Measurements from ENCODE around the gene PET117. TPM values are rescaled to one million over a fixed set of nuclear protein-coding genes. Genes with fewer than 3 reads are reported as not detected.
"Not testable (repeated sequence)": the region's sequence is repeated elsewhere in the genome, so short reads cannot be mapped to it uniquely, and the experiment has no call there.

Gene PET117, protein sequence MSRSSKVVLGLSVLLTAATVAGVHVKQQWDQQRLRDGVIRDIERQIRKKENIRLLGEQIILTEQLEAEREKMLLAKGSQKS
- total RNA-seq (ENCODE audit: insufficient read depth, low replicate concordance), result 12.3 TPM

DNA sequence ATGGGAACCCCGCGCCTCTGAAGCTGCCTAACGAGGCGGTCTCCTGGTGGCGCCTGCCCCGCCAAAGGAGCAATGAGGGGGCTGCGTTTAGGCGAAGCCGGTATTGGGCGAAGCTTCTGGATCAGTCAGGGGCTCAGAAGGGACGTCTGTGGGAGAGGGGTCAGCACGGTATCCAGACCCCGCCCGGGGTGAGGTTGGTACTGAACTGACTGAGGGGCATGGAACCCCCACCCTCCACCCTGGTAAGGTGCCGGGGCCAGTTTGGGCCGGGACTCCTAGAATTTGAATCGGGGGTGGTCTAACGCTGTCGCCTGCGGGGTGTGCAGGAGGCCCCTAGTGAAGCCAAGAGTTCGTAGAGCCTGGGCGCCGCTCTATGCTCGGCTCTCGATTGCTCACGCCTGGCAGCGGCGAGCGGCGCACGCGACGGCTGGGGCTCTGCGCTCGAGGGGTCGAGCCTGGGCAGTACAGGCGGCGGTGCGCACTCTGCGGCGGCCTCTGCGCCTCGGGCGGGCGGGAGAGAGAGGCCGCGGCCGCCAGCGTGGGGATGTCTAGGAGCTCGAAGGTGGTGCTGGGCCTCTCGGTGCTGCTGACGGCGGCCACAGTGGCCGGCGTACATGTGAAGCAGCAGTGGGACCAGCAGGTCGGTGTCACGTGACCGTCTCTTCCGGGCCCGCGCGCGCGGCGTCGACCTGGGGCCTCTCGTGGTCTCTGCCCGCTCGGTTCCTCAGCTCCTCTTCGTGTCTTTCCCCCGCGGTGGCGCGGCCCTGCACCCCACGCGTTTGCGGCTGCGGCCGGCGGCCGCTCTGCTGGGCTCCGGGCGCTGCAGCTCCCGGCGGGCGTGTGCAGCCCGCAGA is at the start of gene PET117, which contains the start of gene KAT14:
Gene PET117, plus strand, starts transcription at position 452 of the 854 bp plus-strand sequence. Its CDS starts 93 bp downstream, at position 545.
Gene KAT14, plus strand, starts transcription at position 452 of the 854 bp plus-strand sequence. CDS start 4,798 bp downstream, outside the sequence.
- DNase-seq (ENCODE audit: low spot score), result peak; percentile 94

DNA sequence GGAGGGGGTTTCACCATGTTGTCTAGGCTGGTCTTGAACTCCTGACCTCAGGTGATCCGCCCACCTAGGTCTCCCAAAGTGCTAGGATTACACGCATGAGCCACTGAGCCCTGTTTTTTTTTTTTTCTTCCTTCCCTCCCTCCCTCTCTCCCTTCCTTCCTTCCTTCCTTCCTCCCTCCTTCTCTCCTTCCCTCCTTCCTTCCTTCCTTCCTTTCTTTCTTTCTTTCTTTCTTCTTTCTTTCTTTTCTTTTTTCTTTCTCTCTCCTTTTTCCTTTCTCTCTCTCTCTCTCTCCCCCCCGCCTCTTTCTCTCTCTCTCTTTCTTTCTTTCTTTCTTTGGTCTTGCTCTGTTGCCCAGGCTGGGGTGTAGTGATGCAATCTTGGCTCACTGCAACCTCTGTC is 49.4 kb upstream of the PET117 start:
- DNase-seq (ENCODE audit: low spot score), result not testable (repeated sequence)

DNA sequence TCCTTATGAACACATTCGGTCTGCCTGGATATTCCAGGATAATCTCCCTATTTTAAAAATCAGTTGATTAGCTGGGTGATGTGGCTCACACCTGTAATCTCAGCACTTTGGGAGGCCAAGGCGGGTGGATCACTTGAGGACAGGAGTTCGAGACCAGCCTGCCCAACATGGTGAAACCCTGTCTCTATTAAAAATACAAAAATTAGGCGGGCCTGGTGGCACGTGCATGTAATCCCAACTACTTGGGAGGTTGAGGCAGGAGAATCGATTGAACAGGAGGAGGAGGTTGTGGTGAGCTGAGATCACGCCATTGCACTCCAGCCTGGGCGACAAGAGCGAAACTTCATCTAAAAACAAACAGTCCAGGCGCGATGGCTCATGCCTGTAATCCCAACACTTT is 48.8 kb upstream of the PET117 start:
- DNase-seq (ENCODE audit: low spot score), result not testable (repeated sequence)

- no peak for DNase-seq (ENCODE audit: low spot score)
These were observed 47.6 kb upstream of the PET117 start for GRCh38 chr20:18090044-18090443.

DNA sequence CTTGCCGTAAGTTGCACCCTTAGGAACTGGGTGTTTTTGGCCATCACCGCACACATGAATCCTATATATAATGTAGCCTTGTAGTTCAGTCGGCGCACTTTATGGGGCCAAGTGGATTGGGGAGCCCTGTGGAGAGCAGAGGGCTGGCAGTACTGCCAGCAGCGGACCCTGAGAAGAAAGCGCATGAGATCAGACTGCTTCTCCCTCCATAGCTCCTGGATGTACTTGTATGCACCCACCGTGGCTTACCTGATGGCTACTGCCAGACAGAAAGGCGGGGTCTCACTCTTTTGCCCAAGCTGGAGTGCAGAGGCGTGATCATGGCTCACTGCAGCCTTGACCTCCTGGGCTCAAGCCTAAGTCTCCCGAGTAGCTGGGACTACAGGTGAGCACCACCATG is 47.2 kb upstream of the PET117 start:
- no peak for DNase-seq (ENCODE audit: low spot score)

- no peak for DNase-seq (ENCODE audit: low spot score)
These were observed 46.0 kb upstream of the PET117 start for GRCh38 chr20:18091623-18092022.

DNA sequence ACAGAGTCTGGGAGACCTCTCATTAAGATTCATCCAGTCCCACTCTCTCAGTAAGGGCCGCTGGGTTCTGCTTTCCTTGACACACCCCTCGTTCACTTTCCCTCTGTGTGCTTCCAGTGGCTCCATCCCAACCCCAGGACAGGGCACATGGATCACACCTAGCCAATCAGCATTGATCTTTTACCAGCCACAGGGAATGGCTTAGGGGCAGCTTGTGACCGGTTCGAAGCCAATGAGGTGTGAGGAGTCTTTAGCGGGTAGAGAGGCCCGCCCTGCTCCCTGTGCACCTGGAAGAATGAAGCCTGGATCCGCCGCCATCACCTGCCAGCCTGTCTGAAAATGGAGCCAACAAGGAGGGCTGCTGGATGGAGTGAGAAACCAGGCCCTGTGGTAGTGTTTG is 44.8 kb upstream of the PET117 start:
- no peak for DNase-seq (ENCODE audit: low spot score)

- no peak for DNase-seq (ENCODE audit: low spot score)
These were observed 44.3 kb upstream of the PET117 start for GRCh38 chr20:18093388-18093787.

DNA sequence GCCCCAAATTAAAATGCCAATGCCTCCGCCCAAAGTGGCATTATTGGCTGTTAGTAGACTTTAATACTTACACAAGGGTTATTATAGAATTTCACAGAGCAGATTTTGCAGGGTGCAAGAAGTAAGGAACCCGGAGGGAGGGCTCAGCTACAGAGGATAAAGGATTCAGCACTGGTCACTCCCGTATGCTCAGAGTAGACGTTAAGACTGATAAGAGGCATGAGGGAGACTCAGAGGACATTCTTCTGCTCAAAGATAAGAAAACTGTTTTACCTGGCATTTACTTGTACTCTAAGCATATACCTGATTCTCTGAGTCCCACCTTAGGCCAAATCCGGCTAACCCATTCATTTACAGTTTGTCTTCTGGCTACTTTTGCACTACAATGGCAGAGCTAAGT is 43.5 kb upstream of the PET117 start:
- no peak for DNase-seq (ENCODE audit: low spot score)

GRCh38 chr20:18100569-18100968 is 37.1 kb upstream of the PET117 start:
- DNase-seq (ENCODE audit: low spot score), result not testable (repeated sequence)

- no peak for DNase-seq (ENCODE audit: low spot score)
These were observed 36.4 kb upstream of the PET117 start for GRCh38 chr20:18101125-18101810.

DNA sequence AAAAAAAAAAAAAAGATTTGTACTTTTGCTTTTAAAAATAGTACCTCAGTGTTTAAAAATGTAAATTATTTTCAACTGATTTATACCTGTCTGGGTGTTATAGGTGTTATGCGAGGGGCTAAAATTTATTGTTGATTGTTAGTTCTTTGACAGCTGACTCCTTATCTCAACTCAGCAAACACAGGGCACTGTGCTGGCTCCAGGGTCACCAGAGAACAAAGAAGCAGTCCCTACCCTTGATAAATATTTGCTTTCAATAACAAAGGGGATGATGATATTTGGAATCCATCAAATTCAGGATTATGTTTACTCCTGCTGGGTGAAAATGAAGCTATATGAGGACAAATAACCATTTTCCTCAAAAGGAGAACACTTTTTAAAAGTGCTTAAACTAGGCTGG is 34.2 kb upstream of the PET117 start:
- DNase-seq (ENCODE audit: low spot score), result no peak

DNA sequence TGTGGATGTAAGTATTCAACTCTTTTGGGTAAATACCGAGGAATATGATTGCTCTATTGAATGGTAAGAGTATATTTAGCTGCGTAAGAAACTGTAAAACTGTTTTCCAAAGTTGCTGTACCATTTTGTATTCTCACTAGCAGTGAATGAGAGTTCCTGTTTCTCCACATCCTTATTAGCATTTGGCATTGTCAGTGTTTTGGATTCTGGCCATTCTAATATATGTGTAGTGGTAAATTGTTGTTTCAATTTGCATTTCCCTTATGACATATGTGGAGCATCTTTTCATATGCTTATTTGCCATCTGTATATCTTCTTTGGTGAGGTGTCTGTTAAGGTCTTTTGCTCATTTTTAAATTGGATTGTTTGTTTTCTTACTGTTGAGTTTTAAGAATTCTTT is 29.3 kb upstream of the PET117 start:
- no peak for DNase-seq (ENCODE audit: low spot score)

DNA sequence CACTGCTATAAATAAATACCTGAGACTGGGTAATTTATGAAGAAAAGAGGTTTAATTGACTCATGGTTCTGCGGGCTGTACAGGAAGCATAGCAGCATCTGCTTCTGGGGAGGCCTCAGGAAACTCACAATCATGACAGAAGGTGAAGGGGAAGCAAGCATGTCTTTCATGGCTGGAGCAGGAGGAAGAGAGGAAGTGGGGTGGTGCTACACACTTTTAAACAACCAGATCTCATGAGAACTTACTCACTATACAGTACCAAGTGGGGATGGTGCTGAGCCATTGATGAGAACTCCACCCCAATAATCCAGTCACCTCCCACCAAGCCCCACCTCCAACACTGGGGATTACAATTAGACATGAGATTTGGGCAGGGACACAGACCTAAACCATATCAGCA is 9.1 kb upstream of the PET117 start:
- not testable (repeated sequence) for DNase-seq (ENCODE audit: low spot score)

- DNase-seq (ENCODE audit: low spot score), result no peak
These were observed 5.0 kb upstream of the PET117 start for GRCh38 chr20:18132663-18133062.

- no peak for DNase-seq (ENCODE audit: low spot score)
These were observed 3.7 kb upstream of the PET117 start for GRCh38 chr20:18133962-18134361.

DNA sequence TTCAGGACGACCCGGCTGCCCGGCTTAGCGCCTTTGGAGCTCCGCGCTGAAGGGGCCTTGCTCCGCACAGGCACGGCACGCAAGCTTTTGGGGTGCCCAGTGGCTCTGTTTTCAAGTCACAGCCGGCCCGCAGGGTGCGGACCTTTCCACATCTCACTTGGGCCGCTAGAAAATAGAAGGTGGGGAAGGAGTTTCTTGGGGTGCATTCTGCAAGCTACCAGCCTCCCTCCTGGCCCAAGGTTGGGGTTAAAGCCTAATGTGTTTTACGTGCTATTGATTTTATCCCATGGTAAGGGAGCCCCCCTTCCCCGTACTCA is 561 bp downstream of the PET117 start:
- no peak for DNase-seq (ENCODE audit: low spot score)

GRCh38 chr20:18138639-18139583 is 1.2 kb downstream of the PET117 start:
- DNase-seq (ENCODE audit: low spot score), result no peak

DNA sequence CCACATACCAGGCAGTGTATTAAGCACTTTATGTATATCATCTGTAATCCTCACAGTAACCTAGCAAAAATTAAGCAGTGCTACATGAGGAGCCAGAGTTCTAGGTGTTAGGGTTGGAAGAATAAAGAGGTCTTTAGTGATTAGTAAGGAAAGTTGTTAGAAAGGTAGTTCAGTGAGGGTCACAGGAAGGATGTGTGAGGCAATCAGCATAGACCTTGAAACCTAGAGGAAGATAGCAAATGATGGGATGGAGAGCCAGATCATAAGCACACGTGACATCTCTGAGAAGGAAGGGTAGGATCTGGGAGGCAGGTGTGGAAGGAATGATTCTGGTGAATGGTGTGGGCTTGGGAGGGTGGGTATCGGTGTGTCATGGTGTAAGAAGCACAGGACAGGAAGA is 2.2 kb downstream of the PET117 start:
- DNase-seq (ENCODE audit: low spot score), result no peak

GRCh38 chr20:18144541-18145099 is 7.0 kb downstream of the PET117 start:
- DNase-seq (ENCODE audit: low spot score), result no peak

GRCh38 chr20:18154342-18154741 is 16.7 kb downstream of the PET117 start:
- DNase-seq (ENCODE audit: low spot score), result no peak

Data from umbilical cord (tissue), 2 donors.